Astrocyte of the cerebellum (primary cell): ENCODE results near the gene RBP2.

Source experiments
- DNase-seq: peaks from one replicate; pipeline ENCODE4 v3.0.0-alpha.2; 2011; ENCODE audit warnings: low read depth
- H3K4me3 ChIP-seq: 2 replicates; pipeline ENCODE4 v1.5.1; 2011; ENCODE audit warnings: mild to moderate bottlenecking, low read depth, low read length, moderate library complexity
- CTCF ChIP-seq: IDR thresholded peaks from 2 replicates; pipeline ENCODE4 v1.5.1; 2012; ENCODE audit warnings: low read length, low read depth, moderate library complexity, mild to moderate bottlenecking; ENCODE audit errors: missing control alignments
- in situ Hi-C: cut with HindIII; loops from 2 replicates; pipeline ENCODE4 v1.10.0; 2017; ENCODE audit warnings: low sequenced_read_pairs

The RBP2 gene

DNA sequence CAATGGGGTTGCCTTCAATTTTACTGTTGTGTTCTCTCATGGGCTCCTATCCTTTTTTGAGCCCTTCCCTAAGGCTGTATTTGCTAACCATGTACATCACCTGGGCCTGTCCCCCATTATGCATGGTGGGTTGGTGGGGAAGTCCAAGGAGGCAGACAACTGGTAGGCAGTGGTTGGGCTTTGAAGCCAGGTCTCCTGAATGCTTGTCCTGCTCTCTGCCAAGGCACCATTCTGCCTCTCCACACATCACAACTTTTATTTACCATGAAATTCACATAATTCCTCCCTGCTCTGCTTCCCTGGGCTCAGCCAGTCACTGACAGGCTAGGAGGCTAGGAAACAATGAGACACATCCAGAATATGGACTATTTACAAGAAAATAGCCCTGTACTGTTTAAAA is 45.8 kb downstream of the RBP2 start:
- TF ChIP-seq CTCF, result no peak
- H3K4me3 ChIP-seq, result no peak overlapping the region
- peak; percentile 16 for DNase-seq
- in situ Hi-C loops, result no loop called here

- DNase-seq, result peak; percentile 74
- H3K4me3 ChIP-seq, result no peak overlapping the region
- in situ Hi-C loops, result no loop called here
- TF ChIP-seq CTCF, result peak; percentile 75
These were observed 48.8 kb downstream of the RBP2 start for GRCh38 chr3:139427283-139428060.

- no peak for TF ChIP-seq CTCF
- no peak for DNase-seq
- H3K4me3 ChIP-seq, result no peak overlapping the region
- in situ Hi-C loops, result no loop called here
These were observed 50.4 kb downstream of the RBP2 start for GRCh38 chr3:139425745-139426400.

DNA sequence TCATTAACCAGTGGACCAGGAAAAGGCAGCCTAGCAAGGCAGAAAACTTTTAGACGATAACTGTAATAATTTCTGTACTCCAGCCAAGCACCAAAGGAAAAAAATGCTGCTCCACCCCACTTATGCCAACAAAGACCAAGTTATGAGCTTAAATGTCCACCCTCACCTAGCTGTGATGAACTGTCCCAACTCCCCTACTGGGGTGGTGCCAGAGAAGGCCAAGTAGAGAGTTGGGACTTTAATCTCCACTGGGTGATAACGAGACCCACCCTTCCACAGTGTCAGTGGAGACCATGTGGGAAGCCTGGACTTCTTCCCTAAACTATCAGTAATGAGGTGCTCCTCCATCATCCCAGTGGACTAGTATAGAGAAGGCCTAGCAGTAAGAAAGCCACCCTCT is 53.1 kb downstream of the RBP2 start:
- no peak for DNase-seq
- in situ Hi-C loops, result no loop called here
- TF ChIP-seq CTCF, result no peak
- H3K4me3 ChIP-seq, result no peak overlapping the region

DNA sequence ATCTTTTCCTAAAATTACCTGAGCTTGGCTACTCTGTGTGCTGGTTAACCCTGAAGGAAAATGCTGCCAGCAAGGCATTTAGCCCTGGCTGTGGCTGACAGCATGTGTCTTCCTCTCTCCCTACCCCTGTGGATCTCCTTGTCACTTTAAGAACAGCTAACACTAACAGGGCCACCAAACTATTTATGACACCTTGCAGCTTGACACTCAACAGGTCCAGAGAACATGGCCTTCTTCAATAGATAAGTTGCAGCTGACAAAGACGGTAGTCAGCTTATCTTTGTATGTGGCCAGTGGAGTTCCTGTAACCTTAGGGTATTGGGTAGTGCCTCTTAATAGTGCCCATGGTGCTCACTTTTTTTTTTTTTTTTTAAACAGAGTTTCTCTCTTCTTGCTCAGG is 54.9 kb downstream of the RBP2 start:
- in situ Hi-C loops, result no loop called here
- no peak for TF ChIP-seq CTCF
- DNase-seq, result no peak
- H3K4me3 ChIP-seq, result no peak overlapping the region

- DNase-seq, result no peak
- in situ Hi-C loops, result no loop called here
- TF ChIP-seq CTCF, result no peak
- no peak overlapping the region for H3K4me3 ChIP-seq
These were observed 55.3 kb downstream of the RBP2 start for GRCh38 chr3:139421040-139421439.
